HEK293 (cell line): Measurements from ENCODE around the gene RPS19.

Source experiments
- CTCF ChIP-seq: fragments of 450-650 bp; formaldehyde crosslinking; IDR thresholded peaks from 2 replicates; pipeline ENCODE4 v1.5.1; 2016; ENCODE audit warnings: missing biosample characterization, missing genetic modification characterization
- ZNF157 ChIP-seq: fragments of 450-650 bp; formaldehyde crosslinking; IDR thresholded peaks from 2 replicates; pipeline ENCODE4 v1.5.1; 2016; ENCODE audit warnings: missing biosample characterization, missing genetic modification characterization
- ZNF221 ChIP-seq: fragments of 450-650 bp; formaldehyde crosslinking; IDR thresholded peaks from 2 replicates; pipeline ENCODE4 v1.5.1; 2017; ENCODE audit warnings: missing biosample characterization, missing genetic modification characterization, borderline replicate concordance

- TF ChIP-seq CTCF (tag by site-specific recombination) (no peak), ZNF157 (tag by site-specific recombination) (no peak), ZNF221 (tag by site-specific recombination) (no peak)
Observed at GRCh38 chr19:41906916-41907680, 47.0 kb downstream of the RPS19 start.
